Stimulated activated CD4-positive, alpha-beta T cell treated with anti-CD3 and anti-CD28 coated beads, Interleukin-12 subunit alpha, Interleukin-12 subunit beta, amount 100 ng/mL, for 4 hours (primary cell): ENCODE results near the gene ROM1.
"Not testable (repeated sequence)": the region's sequence is repeated elsewhere in the genome, so short reads cannot be mapped to it uniquely, and the experiment has no call there.

Source experiments
- DNase-seq: peaks from one replicate; pipeline ENCODE4 v3.0.0-alpha.2; 2020

Gene ROM1, protein sequence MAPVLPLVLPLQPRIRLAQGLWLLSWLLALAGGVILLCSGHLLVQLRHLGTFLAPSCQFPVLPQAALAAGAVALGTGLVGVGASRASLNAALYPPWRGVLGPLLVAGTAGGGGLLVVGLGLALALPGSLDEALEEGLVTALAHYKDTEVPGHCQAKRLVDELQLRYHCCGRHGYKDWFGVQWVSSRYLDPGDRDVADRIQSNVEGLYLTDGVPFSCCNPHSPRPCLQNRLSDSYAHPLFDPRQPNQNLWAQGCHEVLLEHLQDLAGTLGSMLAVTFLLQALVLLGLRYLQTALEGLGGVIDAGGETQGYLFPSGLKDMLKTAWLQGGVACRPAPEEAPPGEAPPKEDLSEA

DNA sequence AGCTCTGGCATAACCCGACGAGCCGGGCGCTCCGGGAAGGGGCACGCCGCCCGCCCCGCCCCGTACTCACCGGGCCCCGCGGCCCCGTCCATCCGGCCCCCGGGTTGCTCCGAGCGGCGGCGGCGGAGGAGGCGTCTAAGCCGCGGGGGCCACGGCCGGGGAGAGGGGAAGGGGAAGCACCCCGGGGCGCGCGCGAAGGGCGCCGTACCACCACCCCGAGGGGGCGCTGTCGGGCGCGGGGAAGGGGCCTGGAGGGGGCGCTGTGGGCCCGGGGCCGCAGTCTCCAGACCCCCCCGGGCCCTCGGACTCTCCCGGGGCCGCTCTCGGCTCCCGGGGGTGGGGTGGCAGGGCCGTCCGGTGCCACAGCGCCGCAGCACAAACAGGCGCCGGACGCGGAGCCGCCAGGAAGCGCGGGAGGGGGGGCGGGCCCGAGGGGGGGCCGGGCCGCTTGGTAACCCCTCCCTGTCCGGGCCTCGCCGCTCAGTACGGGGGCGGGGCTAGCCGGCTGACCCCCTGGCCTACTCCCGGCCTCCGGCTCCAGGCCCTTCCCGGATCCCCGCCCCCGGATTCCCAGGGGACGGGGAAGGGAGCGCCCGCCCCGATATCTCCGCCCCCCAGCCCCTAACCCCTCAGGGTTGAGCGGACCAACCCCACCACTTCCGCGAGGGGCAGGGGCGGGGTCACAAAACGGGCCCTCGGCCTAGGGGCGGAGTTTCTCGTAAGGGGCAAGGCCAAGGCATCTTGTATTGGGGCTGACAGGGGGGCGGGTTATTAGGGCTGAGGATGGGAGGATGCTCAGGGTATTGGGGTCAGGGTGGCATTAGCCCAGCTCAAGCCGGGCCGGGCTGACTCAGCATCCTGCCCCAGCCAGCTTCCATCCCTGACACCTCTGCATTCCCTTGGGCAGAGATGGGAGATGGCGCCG, at the start of gene ROM1, which contains the start of gene EML3:
ROM1 (plus strand) TSS at position 892 of the 925 bp plus-strand sequence; CDS start at position 917, 25 bp downstream.
EML3 (minus strand) TSS at position 410 of the 925 bp plus-strand sequence; CDS start at position 92, 318 bp downstream.
- DNase-seq = peak; percentile 85

DNA sequence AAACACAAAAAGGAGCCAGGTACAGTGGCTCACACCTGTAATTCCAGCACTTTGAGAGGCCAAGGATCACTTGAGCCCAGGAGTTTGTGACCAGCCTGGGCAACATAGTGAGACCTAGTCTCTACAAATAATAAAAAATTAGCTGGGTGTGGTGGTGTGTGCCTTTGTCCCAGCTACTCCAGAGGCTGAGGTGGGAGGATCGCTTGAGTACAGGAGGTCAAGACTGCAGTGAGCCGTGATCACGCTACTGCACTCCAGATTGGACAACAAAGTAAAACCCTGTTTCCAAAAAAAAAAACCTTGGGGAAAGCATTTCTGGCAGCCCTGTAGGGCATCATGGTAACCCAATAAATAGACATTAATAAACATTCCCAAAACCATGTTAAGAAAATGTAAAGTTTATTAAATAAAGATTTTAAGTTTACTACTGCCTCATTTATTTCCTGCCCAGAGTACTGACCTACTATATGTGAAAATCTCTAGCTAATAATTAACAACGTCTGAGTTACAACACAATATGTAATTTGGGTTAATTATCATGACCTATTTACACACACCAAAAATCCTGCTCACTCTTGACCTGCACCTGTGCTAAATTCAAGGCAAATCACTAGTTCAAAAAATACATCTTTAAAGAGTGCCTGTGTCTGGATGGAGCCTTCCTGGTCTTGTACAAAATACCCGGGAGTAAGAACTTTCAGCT, 47.8 kb upstream of the ROM1 start:
- no peak for DNase-seq

DNA sequence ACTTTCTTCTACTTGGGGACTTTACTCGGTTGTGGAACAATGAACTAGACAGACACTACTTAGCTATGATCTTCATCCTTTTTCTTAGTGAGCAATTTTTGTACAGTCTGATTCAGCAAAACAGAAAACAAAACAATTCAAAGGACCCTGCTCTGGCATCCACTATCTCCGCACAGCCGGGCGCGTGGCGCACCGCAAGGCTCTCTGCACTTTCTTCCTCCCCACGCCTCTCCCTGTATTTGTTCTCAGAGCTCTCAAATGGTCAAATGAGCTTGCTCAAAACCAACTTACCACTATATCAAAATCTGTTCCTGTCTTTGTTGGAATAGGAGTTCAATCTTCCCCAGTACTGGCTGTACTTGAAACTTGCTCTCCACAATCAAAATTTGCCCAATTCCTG, 46.8 kb upstream of the ROM1 start:
- DNase-seq = no peak

DNA sequence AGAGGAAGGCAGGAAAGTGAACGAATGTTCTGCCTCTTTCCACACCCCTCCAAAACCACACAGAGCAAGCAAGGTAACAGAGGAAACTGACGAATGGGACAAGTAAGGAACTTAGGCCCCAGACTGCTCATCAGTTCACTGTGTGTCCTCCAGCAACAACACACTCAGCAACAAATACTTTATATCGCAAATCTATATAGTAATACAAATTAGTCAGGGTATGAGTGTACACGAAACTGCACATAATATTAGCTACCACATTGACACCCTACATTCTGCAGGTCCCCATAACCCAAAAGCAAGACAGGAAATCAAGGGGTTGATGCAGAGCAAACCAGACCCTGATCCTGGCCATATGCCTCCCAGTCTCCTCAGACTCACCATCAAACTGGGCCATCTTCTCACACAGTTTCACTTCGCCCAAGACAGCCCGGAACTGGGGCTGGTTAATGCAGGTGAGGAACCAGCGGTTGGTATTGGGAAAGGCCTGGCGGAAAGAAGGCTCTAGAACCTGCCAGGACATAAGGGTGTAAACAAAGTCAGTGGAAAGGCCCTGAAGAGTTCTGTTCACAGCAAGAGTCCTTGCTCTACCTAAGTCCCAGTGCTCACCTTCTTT, 45.9 kb upstream of the ROM1 start:
- DNase-seq = no peak

DNA sequence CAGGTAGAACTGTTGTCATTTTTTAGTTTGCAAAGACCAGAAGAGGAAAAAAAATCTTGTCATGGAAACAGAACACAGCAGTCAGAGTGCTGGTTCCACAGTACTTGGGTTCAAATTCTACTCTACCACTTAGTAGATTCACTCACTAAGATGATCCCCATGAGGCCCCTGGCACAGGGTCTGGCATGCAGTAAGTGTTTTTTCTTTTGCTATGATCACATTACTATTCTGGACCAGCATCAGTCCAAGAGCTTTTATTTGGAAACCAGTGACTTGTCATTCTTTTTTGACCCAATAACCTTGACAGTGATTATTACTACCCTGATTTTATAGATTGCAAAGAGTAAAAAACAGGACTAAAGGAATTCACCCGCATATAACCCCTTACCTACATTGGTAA, 43.4 kb upstream of the ROM1 start:
- DNase-seq = no peak

DNA sequence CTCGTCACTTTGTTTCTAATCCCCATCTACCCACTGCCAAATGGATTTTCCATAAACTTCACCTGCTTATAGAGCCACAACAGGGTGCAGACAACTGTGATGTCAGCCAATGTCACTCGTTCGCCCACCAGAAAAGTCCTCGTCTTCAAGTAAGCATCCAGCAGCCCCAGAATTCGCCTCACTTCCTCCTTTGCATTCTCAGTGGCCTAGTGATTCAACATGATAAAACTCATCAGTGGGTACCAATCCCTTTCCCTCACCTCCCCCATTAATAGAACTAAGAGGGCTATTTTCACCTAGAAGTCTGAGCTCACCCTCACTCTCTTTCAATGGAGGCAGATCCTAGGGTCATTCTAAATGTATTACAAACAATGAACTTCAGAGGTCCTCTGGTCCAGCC, 42.2 kb upstream of the ROM1 start:
- DNase-seq = not testable (repeated sequence)

DNA sequence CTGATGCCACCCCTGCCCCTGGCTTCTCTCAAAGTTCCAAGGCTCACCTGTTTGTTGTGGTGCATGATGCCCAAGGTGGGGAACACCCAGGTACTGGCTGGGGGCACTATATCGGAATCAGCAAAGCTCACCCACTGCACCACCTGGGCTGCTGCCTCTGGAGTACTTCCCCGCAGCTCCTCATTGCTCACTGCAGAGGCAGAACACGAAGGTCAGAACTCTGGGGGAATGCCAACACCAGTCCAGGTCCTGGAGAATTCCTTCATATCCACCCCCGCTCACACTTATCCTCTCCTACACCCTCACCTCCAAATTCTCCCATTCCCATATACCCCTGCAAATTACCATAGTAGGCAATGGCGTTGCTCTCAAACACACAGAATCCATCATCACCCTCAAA, 41.6 kb upstream of the ROM1 start:
- not testable (repeated sequence) for DNase-seq

DNA sequence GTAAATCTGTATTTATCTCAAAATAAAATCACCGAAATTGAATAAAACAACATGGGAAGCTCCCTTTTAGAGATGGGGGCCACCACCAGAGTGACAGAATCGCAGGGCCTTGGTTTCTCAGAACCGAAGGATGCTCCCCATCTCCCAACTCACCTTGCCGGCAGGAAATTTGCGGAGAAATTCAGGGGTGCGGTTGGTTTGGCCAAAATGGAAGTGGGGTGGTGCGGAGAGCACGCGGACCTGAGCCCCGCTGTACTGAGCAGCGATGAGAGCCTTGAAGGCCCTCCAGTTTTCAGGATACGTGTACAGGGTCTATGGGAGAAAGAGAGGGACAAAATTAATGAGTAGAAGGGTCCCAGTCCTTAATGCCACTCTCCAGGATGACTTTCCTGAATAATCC, 40.6 kb upstream of the ROM1 start:
- DNase-seq = no peak

DNA sequence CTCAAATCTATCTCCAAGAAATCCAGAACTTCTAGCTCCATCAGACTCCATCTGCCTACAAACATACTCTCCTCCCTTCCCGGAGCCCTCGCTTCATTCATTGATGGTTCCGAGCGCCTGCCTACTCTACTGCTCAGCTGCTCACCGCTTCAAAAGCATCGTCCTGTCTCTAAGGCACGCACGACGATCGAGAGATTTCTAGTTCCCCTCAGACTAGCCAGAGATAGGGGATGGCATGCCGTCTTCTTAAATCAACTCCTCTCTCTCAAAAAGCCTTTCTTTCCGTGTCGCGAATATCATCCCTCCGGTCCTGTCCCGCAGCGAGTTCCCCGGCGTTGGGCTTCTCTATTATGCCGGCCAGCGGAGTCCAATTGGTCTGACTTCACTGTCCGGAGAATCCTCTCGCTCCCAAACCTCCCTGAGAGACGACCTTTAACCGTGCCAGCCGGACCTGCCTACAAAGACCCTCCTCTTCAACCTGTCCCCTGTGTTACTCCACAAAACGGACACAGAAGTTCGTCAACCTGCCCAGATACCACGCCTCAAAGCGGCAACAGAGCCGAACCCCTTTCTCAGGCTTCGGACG, 40.0 kb upstream of the ROM1 start:
- no peak for DNase-seq

DNA sequence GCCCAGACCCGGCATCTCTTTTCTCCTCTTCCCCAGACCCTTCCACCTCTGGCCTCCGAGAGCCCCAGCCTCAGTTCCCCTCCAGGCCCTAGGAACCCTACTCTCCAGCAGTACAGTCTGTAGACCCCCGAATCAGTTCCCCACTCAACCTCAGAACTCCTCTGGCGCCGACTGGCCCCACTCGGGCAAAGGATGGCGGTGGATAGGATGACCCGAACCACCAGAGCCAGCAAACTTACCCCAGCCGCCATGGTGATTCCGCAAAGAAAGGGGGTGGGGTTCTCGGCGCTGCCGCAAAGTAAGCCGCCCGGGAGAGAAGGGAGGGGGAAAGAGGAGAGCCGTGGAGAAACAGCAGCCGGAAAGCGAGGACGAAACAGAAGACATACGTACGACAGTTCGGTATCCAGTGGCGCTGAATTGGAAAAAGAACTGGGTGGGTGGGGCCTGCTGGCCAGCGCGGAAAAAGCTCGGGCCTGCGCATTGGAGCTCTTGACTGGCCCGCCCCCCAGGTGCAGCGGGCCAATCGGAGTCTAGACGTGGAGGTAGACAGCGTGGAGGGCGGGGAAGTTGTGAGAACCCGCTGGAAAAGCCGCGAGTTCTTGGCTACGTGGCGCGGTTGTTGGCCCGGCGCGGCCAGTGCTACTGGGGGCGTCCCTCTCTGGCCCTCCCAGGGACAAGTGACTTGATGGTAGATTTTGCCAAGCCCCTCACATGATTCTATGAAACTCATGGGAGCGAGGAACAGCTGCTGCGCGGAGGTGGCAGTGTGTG, 39.3 kb upstream of the ROM1 start, which contains the start of gene EEF1G:
EEF1G (minus strand) TSS at position 300 of the 771 bp plus-strand sequence; CDS start at position 251, 49 bp downstream.
- peak; percentile 93 for DNase-seq

DNA sequence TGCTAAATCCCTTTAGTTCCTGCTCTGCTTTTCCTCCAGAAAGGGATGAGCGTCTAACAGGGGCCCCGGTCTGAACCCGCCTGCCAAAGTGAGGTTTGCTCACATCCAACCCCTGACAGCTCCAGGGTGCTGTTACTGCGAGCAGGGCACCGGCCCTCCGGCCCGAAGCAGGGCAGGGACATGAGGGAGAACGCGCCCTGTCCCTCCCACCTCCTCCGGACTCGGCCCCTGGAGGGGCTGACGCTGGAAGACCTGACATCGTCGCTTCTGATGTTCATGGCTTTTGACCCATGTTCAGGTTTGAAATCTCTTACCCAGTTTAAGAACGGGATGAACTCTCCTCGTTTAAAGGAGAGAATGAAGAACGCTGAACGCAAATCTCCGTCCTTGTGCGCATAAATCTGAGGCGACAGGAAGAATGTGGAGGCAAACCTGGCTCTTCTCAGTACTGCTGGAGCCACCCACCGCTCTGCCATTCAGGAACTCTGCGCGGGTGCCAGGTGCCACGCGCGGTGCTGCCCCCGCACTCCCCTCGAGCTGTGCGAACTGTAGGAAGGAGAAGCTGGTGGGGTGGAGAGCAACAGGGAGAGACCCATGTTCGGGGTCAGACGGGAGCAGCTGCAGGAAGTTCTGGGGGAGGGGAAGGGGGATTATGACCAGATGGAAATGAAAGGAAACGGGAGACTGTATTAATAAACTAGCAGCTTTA, 38.5 kb upstream of the ROM1 start:
- no peak for DNase-seq

DNA sequence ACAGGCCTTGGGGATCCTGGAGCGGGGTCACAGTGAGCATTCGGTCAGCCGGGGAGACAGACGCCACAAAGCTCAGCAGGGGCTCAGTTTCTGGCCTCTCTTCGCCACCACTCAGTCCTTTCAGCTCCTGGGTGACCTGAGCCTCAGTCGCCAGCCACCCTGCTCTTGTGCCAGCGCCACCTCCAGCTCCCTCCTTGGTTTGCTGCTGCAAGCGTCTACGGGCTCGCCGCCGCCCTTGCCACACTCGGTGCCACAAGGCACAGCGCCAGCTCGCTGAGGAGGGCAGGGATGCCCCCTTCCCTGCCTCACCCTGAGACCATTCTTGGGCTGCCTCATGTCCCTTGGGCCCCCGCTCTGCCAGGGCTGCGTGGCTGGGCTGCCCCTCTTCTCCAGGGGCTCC, 37.9 kb upstream of the ROM1 start:
- no peak for DNase-seq

DNA sequence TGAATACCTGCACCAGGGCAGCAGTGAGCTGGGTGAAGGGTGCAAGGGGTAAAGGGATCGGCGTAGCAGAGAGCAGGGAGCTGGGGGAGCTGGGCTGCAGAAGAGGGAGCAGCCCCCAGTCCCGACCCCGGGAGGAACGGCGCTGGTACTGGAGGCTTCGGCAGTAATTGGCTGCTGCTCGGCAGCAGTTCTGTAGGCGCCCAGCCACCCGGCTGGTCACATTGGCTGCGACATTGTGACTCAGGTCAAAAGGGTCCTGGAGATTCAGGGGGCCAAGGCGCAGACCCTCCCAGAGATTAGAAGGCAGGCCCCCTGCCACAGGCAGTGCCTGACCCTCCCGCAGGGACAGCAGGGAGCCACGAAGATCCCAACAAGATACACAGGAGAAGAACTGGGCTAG, 37.2 kb upstream of the ROM1 start:
- no peak for DNase-seq

DNA sequence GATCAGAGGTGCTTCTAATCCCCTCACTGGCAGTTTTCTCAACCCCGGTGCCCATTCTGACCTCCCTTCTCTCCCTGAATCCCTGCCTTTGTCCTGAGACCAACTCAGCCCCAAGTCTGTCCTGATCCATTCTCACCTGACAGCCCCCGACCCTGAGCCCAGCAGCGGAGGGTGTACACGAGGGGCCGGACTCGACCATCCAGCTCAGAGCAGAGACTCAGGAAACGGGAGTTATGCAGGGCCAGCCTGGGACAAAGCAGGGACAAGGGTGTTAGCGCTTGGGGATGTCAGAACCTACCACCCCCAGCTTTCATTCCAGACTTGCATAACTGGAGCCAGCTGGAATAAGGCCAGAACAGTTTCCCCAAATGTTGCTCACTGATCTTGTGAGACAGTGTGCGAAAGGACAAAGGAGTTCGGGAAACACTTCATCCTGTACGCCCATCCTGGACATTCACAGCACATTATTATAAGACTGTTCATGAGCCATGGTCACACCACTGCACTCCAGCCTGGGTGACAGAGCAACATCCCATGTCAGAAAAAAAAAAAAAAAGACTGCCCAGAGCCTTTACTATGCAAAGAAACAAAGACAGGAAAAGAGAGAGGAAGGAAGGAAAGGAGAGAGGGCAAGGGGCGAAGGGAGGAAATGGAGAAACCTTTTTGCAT, 35.9 kb upstream of the ROM1 start:
- DNase-seq = no peak

DNA sequence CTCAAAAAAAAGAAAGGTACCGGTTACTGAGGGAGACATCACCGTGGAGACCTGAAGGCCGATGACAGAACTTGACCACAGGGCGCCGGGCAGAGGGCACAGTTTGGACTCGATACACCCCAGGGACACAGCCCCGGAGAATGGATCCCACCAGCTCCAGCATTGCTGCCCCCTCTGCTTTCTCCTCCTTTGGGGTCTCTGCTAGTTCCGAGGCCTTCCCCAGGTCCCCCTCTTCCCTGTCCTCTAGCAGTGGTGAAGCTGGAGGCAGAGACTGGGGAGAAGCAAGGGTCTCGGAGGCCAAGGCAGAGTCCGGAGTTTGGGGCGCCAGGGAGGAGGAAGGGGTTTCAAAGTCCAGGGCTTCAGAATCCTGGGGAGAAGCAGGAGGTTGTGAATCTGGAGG, 34.5 kb upstream of the ROM1 start:
- DNase-seq = no peak

DNA sequence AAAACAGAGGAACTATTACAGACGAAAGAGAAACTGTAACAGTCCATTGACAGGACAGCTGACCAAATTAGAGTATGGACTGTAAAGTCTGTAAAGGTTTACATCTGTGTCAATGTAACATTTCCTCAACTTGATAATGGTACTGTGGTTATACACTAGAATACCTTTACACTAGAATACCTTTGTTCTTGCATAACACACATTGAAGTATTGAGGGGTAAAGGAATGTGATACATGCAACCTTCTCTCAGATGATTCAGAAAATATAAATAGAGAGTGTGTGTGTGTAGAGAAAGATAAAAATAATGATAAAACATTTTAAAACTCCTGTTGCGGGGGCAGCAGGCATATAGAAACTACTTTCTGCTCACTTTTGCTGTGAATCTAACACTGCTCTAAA, 33.8 kb upstream of the ROM1 start:
- no peak for DNase-seq

DNA sequence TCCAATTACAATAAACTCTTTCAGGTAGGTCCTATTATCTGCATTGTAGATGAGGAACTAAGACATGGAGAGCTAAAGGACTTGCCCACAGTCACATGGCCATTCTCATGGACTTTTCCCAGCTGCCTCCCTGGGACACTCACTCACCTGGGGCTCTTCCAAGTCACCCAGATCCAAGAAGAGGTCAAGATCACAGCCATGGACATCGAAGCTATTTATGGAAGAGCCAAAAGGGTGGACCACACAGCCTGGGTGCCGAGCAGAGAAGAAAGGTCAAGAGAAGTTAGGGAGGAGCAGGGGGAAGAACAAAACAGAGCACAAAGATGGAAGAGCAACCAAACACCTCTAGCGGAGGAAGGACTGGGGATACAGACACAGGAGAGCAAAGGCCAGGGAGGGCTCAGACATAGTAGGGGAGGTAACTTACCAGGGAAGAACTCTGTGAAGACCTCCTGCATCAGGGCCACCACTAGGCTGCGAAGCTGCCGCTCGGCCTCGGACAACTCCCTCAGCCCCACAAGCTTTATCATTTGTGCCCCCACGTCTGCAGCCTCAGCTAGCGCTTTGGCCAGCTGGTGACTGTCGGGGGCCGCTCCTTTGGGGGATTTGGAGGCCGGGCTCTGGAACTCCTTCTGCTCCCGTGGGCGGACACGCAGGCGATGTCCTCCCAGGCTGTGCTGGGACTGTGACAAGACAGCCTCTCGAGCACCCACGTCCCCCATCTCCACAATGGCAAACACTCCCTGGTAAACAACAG, 31.9 kb upstream of the ROM1 start:
- DNase-seq = no peak

DNA sequence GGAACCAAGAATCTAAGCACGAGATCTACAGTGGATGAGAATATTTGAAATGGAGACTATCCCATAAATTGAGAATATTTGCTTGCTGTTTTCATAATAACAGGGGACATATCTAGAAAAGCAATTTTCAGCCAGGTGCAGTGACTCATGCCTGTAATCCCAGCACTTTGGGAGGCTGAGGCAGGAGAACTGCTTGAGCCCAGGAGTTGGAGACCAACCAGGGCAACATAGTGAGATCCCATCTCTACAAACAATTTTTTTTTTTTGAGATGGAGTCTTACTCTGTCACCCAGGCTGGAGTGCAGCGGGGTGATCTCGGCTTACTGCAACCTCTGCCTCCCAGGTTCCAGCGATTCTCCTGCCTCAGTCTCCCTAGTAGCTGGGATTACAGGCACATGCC, 31.3 kb upstream of the ROM1 start:
- not testable (repeated sequence) for DNase-seq

DNA sequence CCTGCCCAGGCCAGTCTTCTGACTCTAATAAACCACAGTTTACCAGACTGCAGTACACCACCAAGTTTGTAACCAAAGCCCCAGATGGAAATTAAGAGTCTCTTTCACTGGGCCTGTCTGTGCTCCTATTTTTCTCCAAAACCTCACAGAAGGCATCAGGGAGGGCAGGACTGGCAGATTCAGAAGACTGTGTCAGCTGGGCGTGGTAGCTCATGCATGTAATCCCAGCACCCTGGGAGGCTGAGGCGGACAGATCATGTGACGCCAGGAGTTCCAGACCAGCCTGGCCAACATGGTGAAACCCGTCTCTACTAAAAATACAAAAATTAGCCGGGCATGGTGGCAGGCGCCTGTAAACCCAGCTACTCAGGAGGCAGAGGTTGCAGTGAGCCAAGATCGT, 27.7 kb upstream of the ROM1 start:
- not testable (repeated sequence) for DNase-seq
